Activated CD8-positive, alpha-beta memory T cell treated with anti-CD3 and anti-CD28 coated beads, Interleukin-2, amount 50 U/mL, for 24 hours (primary cell): ENCODE results near the gene ECSIT.

ENCODE experiments used
- DNase-seq: peaks from one replicate; pipeline ENCODE4 v3.0.0-alpha.2; 2020; ENCODE audit errors: extremely low read depth

Gene ECSIT

DNA sequence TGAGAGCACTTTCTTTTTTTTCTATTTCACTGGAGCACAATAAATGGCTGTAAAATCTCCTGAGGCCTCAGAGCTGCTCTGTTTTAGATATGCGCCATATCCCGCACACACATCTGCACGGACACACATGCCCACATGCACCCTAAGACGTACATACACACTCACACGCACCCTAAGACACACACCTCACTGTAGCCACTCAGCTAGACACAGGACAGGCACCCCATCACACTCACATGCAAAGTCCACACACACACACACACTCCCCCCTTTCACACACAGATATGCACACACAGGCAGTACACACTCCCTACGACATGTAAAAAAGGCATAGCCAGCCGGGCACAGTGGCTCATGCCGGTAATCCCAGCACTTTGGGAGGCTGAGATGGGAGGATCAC is 21.3 kb upstream of the ECSIT start:
- no peak for DNase-seq

DNA sequence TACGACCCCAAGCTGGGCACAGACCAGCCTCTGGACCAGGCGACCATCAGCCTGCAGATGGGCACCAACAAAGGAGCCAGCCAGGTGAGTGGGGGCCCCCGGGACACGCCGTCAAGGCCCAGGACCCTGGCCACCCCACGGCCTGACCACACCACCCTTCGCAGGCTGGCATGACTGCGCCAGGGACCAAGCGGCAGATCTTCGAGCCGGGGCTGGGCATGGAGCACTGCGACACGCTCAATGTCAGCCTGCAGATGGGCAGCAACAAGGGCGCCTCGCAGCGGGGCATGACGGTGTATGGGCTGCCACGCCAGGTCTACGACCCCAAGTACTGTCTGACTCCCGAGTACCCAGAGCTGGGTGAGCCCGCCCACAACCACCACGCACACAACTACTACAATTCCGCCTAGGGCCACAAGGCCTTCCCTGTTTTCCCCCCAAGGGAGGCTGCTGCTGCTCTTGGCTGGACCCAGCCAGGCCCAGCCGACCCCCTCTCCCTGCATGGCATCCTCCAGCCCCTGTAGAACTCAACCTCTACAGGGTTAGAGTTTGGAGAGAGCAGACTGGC is 20.5 kb upstream of the ECSIT start:
- DNase-seq = no peak

DNA sequence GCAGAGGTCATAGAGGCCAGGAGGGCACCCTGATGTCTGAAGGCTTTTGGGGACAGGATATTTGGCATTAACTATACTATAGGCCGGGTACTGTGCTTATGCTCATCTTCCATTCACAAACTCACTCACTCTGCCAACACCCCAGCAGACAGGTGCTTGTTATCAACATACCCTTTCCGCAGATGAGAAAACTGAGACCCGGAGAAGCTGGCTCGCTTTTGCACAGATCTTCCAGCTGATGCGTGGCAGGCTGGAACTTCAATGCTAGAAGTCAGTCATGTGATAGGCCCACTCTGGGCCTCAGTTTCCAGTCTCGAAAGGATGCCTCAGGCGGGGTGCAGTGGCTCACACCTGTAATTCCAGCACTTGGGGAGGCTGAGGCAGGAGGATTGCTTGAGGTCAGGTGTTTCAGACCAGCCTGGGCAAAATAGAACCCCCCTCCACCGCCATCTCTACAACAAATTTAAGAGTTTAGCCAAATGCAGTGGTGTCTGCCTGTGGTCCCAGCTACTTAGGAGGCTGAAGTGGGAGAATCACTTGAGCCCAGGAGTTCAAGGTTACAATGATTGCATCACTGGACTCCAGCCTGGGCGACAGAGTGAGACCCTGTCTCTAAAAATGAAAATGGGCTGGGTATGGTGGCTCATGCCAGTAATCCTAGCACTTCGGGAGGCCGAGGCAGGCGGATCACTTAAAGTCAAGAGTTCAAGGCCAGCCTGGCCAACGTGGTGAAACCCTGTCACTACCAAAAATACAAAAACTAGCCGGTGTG is 19.2 kb upstream of the ECSIT start:
- DNase-seq = no peak

DNA sequence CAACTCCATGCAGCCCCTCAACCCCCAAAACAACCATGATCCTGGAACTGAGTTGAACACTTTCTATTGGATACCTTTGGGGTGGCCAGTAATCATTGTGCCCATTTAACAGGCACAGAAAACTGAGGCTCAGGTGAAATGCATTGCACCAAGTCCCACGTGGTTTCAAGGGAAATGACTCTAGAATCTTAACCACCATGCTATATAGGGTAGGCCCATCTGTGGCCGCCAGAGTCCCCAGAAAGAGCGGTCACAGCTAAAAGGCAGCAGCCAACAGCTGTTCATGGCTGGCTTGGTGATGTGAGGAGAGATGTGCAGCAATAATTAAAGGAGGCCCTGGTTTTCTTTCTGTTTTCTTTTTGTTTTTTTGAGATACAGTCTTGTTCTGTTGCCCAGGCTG is 12.3 kb upstream of the ECSIT start:
- DNase-seq = no peak

DNA sequence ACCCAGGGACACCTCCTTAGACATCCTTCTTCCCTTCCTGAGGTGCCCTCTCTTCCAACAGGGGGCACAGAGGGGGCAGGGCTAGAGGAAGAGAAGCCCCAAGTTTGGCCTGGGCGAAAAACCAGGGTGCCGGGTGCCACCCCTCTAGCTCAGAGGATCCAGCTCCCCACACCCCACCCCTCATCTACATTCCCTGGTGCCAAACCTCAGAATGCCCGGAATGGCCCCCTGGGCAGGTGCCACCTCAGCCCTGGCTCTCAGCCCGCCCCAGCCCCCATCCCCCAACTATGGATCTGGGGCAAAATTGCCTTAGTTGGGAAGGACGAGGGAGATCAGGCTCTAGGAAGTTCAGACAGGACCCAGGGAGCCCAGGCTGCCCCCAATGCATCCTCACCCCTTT is 11.7 kb upstream of the ECSIT start:
- no peak for DNase-seq

DNA sequence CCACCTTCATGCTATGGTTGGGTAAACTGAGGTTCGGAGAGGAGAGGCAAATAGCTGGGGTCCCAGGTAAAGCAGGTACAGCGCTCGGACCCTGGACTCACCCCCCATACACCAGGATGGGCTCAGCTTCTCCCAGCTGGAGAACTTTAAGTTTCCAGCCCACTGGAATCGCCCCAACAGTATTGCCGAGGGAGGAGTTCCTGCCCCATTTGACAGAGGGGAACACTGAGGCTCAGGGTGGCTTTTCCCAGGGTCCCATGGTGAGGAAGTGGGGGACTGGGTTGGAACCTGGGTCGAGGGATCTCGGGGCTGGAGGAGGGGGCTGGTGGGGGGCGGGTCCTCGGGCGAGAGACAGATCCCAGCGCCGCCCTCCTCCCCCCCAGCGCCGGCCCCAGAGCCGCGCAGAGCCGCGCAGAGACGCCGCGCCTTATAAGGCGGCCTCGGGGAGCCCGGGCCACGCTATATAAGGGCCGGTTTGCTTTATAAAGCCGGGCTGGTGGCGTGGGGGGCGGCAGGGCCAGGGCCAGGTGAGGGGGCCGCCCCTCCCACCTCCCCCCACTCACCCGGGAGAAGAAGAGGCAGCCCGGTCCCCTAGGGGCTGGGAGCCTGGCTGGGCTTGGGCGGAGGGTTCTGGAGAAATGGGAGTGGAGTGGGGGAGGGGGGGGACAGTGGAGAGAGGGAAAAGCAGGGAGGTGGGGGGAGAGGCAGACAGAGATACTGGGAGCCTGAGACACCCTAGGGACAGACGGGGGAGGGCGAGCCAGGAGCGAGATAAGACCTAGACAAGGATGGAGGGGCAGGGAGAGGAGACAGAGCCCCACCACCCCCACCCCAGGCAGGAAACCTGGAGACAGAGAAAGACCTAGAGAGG is 10.8 kb upstream of the ECSIT start:
- DNase-seq = no peak

DNA sequence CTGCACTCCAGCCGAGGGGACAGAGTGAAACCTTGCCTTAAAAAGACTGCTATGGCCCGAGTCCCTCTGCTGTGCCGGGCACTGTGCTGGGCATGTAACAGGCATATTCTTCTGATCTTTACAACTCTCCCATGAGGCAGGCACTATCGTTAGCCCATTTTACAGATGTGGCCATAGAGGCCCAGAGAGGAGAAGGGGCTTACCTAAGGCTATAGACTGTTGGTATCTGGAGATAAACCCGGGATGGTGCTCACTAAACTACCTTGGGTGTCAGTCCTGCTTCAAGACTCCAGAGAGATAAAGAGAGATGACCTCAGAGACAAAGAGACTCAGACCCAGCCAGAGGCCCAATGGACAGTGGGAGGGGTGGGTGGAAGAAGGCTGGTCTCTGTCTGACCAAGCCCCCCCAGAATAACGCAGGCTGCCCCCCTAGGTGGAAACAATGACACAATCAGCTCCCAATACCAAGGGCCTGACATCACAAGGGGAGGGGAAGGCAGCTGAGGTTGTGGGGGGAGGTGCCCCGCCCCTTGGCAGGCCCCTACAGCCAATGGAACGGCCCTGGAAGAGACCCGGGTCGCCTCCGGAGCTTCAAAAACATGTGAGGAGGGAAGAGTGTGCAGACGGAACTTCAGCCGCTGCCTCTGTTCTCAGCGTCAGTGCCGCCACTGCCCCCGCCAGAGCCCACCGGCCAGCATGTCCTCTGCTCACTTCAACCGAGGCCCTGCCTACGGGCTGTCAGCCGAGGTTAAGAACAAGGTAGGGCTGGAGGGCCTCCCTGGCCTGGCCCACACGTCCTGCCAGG is 9.5 kb upstream of the ECSIT start, which contains the start of gene CNN1:
CNN1 (plus strand) TSS at position 620 of the 805 bp plus-strand sequence; CDS start at position 697, 77 bp downstream.
- no peak for DNase-seq

DNA sequence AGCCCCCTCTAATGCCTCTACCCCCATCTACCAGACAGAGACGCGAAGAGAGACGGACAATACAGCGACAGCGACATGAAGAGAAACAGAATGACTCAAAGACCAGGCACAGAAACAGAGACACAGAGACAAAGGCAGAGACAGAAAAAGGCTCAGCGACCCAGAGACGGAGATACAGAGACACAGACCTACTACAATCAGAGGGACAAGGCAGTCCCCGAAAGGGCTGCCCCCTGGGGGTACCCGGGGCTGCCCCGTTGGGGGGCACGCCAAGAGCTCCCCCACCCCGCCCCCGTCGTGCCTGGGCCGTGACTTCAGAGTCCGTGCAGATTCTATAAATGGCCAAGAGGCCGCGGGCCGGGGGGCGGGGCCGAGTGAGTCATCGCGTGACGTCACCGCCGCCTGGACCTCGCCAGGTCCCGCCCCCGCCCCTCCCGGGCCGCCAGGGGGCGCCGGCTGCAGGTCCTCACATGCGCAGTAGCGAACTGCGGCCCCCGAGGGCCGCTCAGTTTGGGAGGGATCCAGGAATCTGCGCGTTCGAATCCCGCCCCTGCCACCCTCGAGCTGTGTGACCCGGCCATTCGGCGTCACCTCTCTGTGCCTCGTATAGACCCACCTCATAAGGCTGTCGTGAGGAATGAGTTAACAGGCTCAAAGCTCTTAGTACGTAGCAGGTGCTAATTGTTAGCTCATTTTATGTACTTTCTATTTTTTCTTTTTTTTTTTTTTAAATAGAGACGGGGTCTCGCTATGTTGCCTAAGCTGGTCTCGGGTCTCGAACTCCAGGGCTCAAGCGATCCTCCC is 7.1 kb upstream of the ECSIT start:
- DNase-seq = peak; percentile 61

DNA sequence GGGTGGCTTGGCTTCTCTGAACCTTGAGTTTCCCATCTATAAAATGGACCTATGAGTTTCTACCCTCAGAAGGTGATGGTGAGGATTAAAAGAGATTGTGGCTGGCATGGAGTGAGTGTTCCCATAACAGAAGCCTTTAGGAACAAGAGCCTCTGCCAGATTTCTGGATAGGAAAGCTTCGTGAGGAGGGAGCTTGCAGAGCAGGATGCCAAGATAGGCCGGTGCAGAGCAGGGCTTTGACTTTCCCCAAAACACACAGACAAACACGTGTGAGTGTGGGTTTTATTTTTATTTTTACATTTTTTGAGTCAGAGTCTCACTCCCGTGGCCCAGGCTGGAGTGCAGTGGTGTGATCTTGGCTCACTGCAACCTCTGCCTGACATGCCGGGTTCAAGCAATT is 6.0 kb upstream of the ECSIT start:
- no peak for DNase-seq

DNA sequence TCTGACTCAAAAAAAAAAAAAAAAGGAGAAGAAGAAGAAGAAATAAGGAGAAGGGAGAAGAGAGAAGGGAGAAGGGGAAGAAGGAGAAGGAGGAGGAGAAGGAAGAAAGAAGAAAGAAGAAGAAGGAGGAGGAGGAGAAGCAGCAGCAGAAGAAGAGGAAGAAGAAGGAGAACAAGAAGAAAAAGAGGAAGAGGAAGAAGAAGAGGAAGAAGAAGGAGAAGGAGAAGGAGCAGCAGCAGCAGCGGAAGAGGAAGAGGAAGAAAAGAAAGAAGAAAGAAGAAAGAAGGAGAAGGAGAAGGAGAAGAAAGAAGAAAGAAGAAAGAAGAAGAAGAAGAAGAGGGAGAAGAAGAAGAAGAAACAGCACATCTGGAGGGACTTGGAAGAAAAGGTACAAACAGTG is 5.6 kb upstream of the ECSIT start:
- DNase-seq = no peak

DNA sequence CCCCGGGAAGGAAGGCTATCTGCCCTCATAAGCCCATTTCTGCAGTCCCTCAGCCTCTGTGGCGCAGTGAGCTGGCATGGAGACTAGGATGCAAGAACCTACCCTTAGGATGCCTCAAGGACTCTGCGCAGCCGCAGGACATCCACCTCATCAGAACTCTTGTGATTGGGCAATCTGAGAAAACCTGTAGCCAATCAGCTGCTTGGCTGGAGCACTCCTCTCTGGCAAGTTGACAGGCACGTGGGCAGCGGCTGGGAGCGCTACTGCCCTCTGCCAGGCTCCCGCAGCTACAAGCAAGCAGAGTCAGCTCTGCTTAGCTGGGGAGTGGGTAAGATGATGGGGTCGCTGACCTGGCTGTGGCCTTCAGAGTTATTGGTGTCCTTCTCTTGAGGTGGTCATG is 1.5 kb upstream of the ECSIT start:
- no peak for DNase-seq

DNA sequence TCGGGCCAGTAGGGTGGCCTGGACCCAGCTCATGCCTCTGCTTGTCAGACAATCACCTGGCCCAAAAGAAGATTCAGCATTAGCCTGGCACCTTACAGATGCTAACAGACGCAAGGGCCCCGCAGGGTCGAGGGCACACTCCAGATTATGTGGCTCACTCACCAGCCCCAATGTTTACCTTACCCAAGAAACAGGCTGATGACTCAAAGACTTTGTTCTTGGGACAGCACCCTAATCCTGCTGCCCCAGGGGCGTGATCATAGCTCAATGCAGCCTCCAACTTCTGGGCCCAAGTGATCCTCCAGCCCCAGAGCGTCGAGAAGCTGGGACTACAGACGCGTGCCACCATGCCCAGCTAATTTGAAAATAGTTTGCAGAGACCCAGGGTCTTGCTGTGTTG is 9.8 kb downstream of the ECSIT start:
- no peak for DNase-seq

DNA sequence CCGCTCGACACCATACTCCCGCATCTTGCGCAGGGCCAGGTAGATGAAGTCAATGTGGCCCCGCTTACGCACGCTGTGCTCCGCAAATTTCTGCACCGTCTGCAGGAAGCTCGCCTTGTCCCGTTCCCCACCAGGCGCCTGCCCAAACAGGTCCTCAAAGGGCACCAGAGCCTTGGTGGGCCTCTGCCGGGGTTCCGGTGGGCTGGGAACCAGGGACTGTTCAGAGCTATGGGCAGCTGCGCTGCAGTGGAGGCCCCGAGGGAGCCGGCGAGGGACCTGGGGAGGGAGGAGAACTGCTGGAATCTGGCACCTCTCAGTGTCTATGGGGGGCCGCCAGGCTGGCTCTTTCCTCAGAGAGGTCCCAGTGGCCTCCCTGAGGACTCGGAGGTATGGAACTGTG is 15.0 kb downstream of the ECSIT start:
- no peak for DNase-seq

DNA sequence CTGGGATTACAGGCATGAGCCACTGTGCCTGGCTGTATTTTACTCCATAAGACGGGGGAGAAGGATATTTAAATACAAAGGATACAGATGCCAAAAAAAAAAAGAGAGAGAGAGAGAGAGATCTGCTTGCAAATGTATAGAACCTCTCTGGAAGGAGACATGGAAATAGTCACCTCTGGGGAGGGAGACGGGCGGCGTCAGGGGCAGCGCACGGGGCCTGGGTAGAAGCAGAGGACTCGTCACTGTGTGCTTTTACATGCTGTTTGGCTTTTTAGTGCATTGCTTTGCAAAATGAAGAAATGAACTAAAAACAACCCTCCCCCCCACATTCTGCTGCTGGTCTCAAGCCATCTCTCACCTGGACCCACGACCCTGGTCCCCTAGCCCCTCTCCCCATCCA is 18.5 kb downstream of the ECSIT start:
- no peak for DNase-seq

DNA sequence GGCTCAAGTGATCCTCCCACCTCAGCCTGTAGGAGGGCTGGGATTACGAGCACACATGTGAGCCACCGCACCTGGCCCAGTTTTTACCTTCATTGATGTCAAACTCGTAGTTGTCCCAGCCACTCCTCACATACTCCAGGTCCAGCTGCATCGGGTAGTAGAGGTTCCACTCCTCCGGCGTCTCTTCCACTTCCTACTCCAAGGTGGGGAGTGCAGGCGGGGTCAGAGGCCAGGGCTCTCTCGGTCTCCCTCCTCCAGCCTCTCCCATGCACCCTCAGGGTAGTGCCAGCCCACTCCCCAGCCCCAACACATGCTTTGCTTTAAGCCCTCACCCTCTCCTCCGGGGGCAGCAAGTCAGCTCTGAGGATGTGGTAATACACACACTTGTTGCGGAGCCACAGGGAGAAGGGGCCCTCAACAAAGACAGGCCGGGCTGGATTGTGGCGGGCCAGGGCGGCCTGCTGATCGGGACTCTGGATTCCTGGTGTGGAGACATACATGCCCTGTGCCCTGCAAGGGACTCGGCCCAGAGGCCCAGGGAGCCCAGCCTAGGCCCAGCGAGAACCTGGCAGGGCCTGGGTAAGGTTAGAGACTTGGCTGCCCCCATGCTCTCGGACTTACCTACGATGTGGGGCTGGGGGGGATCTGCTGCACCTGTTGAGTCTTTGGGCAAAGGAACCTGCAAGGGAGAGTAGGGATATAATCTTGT is 21.4 kb downstream of the ECSIT start:
- DNase-seq = no peak

DNA sequence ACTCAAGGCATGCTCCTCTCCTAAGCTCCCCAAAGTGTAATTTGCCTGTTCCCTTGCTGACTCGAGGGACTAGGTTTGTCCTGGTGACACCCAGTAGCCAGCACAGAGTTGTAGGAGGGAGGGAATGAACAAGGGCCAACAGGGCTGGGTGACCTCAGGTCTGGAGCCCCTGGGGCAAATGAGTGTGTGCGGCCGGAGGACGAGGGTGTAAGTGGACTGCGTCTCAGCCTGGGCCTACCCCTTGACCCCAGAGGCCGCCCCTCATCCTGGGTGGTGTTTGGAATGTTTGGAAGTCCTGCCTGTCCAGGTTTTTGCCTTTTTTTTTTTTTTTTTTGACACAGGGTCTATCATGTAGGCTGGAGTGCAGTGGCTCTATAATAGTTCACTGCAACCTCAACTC is 22.0 kb downstream of the ECSIT start:
- DNase-seq = no peak

DNA sequence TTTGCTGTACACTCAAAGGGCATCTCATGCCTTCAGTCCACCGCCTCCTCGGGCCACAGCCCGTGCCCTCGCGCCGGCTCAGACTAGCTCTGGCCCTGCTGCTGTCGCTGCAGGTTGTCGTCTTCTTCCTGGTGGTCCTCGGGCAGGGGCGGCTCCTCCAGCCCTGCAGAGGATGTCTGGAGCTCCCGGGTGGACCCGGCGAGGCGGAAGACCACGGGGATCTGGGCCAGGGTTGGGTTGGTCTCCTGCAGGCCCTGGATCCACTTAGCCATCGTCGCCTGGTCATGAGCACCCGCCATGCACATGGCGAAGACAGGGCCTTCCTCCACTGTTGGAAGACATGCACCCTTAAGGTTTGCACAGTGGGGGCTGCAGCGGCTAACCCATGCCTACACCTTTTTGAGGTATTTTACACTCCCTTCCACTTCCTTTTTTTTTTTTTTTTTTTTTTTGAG is 22.8 kb downstream of the ECSIT start:
- no peak for DNase-seq

DNA sequence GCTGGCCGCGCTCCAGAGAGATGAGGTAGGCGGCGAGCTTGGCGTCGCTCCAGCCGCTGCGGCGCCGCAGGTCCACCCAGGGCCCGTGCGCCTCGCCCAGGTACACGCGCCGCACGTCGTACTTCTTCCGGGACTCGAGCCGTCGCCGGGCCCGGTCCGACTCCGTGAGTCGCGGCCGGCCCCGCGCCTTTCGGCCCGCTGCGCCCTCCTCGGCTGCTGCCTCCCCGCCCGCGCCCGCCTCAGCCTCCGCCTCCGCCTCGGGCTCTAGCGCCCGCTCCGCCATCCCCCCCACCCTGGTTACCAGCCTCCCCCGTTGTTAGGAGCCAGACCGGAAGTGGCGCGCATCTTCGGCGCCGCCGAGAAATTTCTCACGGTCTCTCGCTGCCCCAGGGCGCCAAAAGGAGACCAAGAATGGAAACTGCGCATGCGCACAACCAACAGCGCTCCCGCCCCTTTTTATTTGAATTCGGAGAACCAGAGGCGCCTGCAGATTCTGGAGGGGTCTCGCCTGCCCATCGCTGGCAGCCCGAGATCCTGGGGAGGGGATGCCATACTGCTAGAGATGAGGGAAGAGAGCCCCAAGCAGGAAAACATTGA is 23.3 kb downstream of the ECSIT start, which contains the start of gene ZNF653:
ZNF653 (minus strand) TSS at position 336 of the 597 bp plus-strand sequence; CDS start at position 283, 53 bp downstream.
- DNase-seq = peak; percentile 86

DNA sequence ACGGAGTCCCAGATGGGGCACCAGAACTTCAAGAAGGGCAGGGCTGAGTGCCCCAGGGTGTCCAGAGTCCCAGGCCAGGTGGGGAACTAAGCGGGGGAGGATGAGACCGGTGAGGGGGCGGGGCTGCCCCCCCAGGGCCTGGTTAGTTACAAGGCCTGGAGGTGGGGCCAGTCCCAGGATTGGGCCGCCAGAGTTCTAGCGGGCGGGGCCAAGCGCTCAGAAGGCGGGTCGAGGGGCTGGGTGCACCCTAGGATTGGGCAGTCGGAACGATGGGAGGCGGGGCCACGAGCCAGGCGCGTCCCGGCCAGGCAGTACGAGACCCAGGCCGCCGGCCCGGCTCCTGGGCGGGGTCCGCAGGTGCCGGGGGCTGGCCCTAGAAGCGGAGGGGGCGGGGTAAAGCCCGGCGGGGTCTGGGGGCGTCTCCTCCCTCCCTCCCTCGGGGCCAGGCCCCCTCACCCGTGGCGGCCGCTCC is 23.9 kb downstream of the ECSIT start:
- peak; percentile 91 for DNase-seq
